ENCODE data around the gene SLC35F1.

DNA sequence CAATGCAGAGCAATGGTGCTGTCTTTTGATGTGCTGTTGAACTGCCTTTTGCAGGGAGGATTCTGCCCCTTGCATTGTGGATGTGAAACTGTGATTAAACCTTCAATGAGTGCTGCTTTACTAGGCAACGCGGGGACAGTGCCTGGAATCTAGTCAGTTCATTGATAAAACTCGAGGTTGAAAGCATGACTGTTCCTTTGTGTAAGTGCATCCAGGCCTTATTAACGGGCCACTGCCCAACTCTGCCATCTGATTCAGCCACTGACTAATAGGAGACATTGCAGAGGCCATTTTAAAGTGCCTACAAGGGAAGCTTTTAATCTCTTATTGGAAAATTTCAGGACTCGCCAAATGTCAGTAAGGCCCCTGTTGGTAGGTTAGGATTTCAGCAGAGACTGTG, 49.3 kb downstream of the SLC35F1 start:
- TF ChIP-seq CTCF (IDR thresholded peaks at IDR 0.05) (no peak), POLR2A (IDR thresholded peaks at IDR 0.05) (no peak)

Measured in lower leg skin (tissue), 3 donors.